A549 (cell line): Measurements from ENCODE around the gene ALG14.

ENCODE experiments used
- CTCF ChIP-seq: fragments of >200 bp; sonication (Bioruptor Twin); formaldehyde crosslinking; IDR thresholded peaks from 3 replicates; pipeline ENCODE4 v1.5.1; 2016
- MAX ChIP-seq: IDR thresholded peaks from 2 replicates; pipeline ENCODE4 v1.6.1; 2012
- POLR2AphosphoS2 ChIP-seq: conservative IDR thresholded peaks from 2 replicates; pipeline ENCODE4 v1.6.1; 2012; ENCODE audit warnings: low read length, improper control_type of control experiment, inconsistent platforms

- no peak for TF ChIP-seq POLR2AphosphoS2
- TF ChIP-seq CTCF, result no peak
- TF ChIP-seq MAX, result no peak
These were observed 25.4 kb upstream of the ALG14 start for GRCh38 chr1:95098196-95098595.
